Regular cardiac myocyte (primary cell): ENCODE results near the gene CLDN24. TPM values are rescaled to one million over a fixed set of nuclear protein-coding genes. Genes with fewer than 3 reads are reported as not detected.

Source experiments
- total RNA-seq: library from RNA; depleted of rRNA; stranded (reverse); fragments of >200 nt; gene quantifications from 2 replicates; pipeline ENCODE4 v1.2.3, GENCODE V29; 2014

CLDN24 gene
- not detected in 2 replicates for total RNA-seq

GRCh38 chr4:183322326-183322725 lies at the start of gene CLDN24:
TSS of gene CLDN24 (minus strand) at chr4:183322426. CDS start at chr4:183322426, 0 bp downstream.

DNA sequence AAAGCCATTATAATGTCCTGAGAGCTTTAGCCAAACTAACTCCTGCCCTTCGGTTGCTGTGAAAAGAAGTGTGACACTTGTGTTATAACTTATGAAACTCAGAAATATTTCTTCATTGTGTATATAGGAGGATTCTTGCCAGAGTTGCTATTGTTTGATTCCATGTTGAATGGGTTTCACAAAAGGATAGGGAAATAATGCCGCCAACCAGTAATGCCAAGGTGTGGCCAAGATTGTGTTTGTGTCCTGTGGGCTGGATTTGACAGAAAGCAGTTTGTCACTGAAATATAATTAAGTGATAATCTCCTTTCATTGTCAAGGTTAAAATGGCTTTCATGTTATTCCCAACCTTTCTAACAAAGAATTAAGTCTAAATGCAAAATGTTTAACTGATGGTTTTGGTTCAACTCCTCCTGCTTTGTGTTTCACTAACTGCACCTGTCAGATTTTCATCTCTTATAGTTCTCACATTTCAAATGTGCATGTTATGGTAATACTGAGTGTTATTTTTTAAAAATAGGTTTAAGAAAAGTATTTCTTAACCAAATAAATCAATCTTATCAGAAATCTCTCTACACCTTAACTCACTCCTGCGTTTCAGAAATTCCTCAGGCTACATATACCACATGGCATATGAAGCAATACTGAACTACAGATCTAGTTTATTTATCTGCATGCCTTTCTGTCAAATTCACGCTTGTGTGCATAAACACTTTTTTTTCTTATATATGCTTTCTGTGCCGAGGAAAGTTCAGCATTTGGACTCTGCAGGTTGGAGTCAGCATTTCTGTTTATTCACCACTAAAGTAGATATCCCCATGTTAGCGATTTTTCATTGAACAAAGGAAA lies 1.8 kb downstream of the CLDN24 start, which contains the start of gene CLDN22:
CLDN22 (minus strand) TSS at position 66 of the 849 bp plus-strand sequence; CDS start at position 8, 58 bp downstream.

Other genes starting within 250 kb of the CLDN24 start
- 22.8 and 36.4 TPM in 2 replicates for gene WWC2, start 223.2 kb downstream of the CLDN24 start, total RNA-seq
- not detected in 2 replicates for gene CLDN22, start 2.1 kb downstream of the CLDN24 start, total RNA-seq
- gene CDKN2AIP, start 122.2 kb upstream of the CLDN24 start, total RNA-seq: 16.3 and 16.6 TPM in 2 replicates
- gene ING2, start 182.6 kb upstream of the CLDN24 start, total RNA-seq: 12.7 and 15.5 TPM in 2 replicates